Measurements from ENCODE around the gene SCYGR2. TPM values are rescaled to one million over a fixed set of nuclear protein-coding genes. Genes with fewer than 3 reads are reported as not detected.

The SCYGR2 gene
- polyA plus RNA-seq, 1 of the 3 experiments (the other 2 are of a cell fraction), result not detected

- WGBS (ENCODE audit: low lambda C conversion rate), result 37% methylated on average over 12 of the region's 20 CpGs
- Histone ChIP-seq H3F3A (replicated peaks; ENCODE audit: insufficient read depth) (no peaks in the 10 kb centered on the region), H3K4me2 (peak within 1 kb of the TSS; percentile 26; the same call in 1 of the 2 replicates), H3K4me1 (ENCODE audit: control insufficient read depth in 1 of 2, insufficient read depth in 2 of 2, low read depth in 1 of 2, low read length in 1 of 2) (no peaks in the 10 kb centered on the region; a peak in 1 of 4 replicates), H4K20me1 (ENCODE audit: insufficient read depth) (no peaks in the 10 kb centered on the region), H3K79me2 (ENCODE audit: insufficient read depth) (no peaks in the 10 kb centered on the region), H3K27me3 (ENCODE audit: insufficient read depth) (no peaks in the 10 kb centered on the region), H3K9ac (no peak within 1 kb of the TSS), H3K9me2 (no peaks in the 10 kb centered on the region), H2AFZ (ENCODE audit: low read depth) (peak within 1 kb of the TSS; percentile 66; the same call in 1 of the 2 replicates), H3K36me3 (replicated peaks in 1 of 2; ENCODE audit: control insufficient read depth in 1 of 2, insufficient read depth in 2 of 2, low read length in 1 of 2) (no peaks in the 10 kb centered on the region), H3K27ac (ENCODE audit: low read depth in 2 of 2, low read length in 1 of 2) (no peak within 1 kb of the TSS), H3K4me3 (ENCODE audit: low read depth in 2 of 2, low read length in 1 of 2) (no peak within 1 kb of the TSS), H3K9me3 (no peaks in the 10 kb centered on the region)
- no peak for TF ChIP-seq CHD2 (IDR thresholded peaks at IDR 0.05; ENCODE audit: low read length, partially characterized antibody)
- TF ChIP-seq MXI1 (IDR thresholded peaks at IDR 0.05; ENCODE audit: low read depth, low read length), result no peak
- TF ChIP-seq REST (IDR thresholded peaks at IDR 0.05; ENCODE audit: low read depth, low read length), result no peak
- TF ChIP-seq ELF1 (IDR thresholded peaks at IDR 0.05), result no peak
- TF ChIP-seq NFIC (IDR thresholded peaks at IDR 0.05; ENCODE audit: borderline replicate concordance), result no peak
- no peak for TF ChIP-seq RAD21 (IDR thresholded peaks at IDR 0.05; ENCODE audit: low read length)
- TF ChIP-seq YY1 (IDR thresholded peaks at IDR 0.05; ENCODE audit: low read depth), result no peak
- no peak for TF ChIP-seq MAX (IDR thresholded peaks at IDR 0.05; ENCODE audit: low read depth)
- no peak for TF ChIP-seq CTCF (IDR thresholded peaks at IDR 0.05)
- no peak for TF ChIP-seq PBX3 (IDR thresholded peaks at IDR 0.05)
- no peak for TF ChIP-seq FOXM1 (IDR thresholded peaks at IDR 0.05; ENCODE audit: low read depth)
- no peak for TF ChIP-seq FOXJ3 (CRISPR knock-in tag; IDR thresholded peaks at IDR 0.05)
- TF ChIP-seq GABPA (IDR thresholded peaks at IDR 0.05; ENCODE audit: low read depth), result no peak
- no peak for TF ChIP-seq TCF12 (IDR thresholded peaks at IDR 0.05)
- no peak for TF ChIP-seq RFX5 (IDR thresholded peaks at IDR 0.05; ENCODE audit: low read length)
- no peak for TF ChIP-seq EP300 (IDR thresholded peaks at IDR 0.05; ENCODE audit: borderline replicate concordance in 1 of 2, low read depth in 1 of 2, low read length in 1 of 2)
- TF ChIP-seq USF1 (IDR thresholded peaks at IDR 0.05; ENCODE audit: borderline replicate concordance, low read depth), result no peak
- ChIA-PET POLR2A (no interaction called here), CTCF (no interaction called here)
- DNase-seq, result no peak
These were observed 18.9 kb downstream of the SCYGR2 start, which contains the start of gene SCYGR4 for GRCh38 chr2:227617316-227618230. SCYGR4 (plus strand) TSS chr2:227617498; CDS start chr2:227617498, 0 bp downstream.
